Measurements from ENCODE around the gene HEYL. TPM values are rescaled to one million over a fixed set of nuclear protein-coding genes. Genes with fewer than 3 reads are reported as not detected.

Gene HEYL
- total and polyA plus RNA-seq, 4 donors, result 24.2 to 68.6 (median 30.8) TPM

- ATAC-seq (ENCODE audit: low FRiP score) (no peak), DNase-seq (no peak)
- intact Hi-C loops (cut with DNase I), result no loop called here
- Histone ChIP-seq H3K4me1 (ENCODE audit: control insufficient read depth in 1 of 2, insufficient read depth in 2 of 2, low read length in 2 of 2) (peaks cover 0 to 6% of the 10 kb centered on the region in 2 donors), H3K36me3 (ENCODE audit: control insufficient read depth in 1 of 2, insufficient read depth in 2 of 2, low read length in 1 of 2) (peaks cover 3 to 10% of the 10 kb centered on the region in 2 donors), H3K27ac (ENCODE audit: low read depth in 1 of 2, low read length in 2 of 2) (peak overlapping the region in 1 of 2 donors; percentile 20), H3K9me3 (ENCODE audit: control insufficient read depth, low read length) (no peaks in the 10 kb centered on the region), H3K27me3 (ENCODE audit: control insufficient read depth in 1 of 2, insufficient read depth in 2 of 2, low read length in 1 of 2) (no peaks in the 10 kb centered on the region), H3K4me3 (ENCODE audit: low read length in 2 of 2) (no peak overlapping the region)
- 58% methylated on average over 16 of the region's 16 CpGs for WGBS, 2 donors
Observed at GRCh38 chr1:39631361-39632322, 7.8 kb downstream of the HEYL start.

DNA sequence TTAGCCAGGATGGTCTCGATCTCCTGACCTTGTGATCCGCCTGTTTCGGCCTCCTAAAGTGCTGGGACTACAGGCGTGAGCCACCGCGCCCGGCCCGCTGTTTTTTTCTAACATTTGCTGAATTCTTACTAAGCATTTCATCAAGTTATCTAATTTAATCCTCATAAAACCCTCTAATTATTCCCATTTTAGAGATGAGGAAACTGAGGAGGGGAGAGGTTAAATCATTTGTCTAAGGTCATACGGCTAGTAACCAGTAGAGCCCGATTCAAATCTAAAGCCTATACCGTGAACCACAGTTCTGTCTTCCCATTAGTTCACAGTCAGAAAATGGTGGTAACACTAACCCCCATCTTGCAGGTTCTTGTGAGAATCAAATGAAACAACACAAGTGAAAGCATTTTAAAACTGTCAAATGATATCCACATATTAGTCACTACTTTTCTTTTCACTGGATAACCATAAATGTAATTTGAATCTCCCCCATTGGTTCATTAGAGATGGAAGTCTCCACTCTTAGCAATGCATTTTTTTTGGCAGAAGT lies 10.6 kb downstream of the HEYL start:
- Histone ChIP-seq H3K9me3 (ENCODE audit: control insufficient read depth, low read length) (no peaks in the 10 kb centered on the region), H3K36me3 (ENCODE audit: control insufficient read depth in 1 of 2, insufficient read depth in 2 of 2, low read length in 1 of 2) (peaks cover 3 to 10% of the 10 kb centered on the region in 2 donors), H3K27me3 (ENCODE audit: control insufficient read depth in 1 of 2, insufficient read depth in 2 of 2, low read length in 1 of 2) (no peaks in the 10 kb centered on the region), H3K4me3 (ENCODE audit: low read length in 2 of 2) (no peak overlapping the region), H3K27ac (ENCODE audit: low read depth in 1 of 2, low read length in 2 of 2) (no peak overlapping the region), H3K4me1 (ENCODE audit: control insufficient read depth in 1 of 2, insufficient read depth in 2 of 2, low read length in 2 of 2) (no peaks in the 10 kb centered on the region)
- no peak for ATAC-seq (ENCODE audit: low FRiP score)
- no peak for DNase-seq
- 92 to 96% methylated on average over 11 of the region's 11 CpGs for WGBS, 2 donors
- intact Hi-C loops (cut with DNase I), result no loop called here

DNA sequence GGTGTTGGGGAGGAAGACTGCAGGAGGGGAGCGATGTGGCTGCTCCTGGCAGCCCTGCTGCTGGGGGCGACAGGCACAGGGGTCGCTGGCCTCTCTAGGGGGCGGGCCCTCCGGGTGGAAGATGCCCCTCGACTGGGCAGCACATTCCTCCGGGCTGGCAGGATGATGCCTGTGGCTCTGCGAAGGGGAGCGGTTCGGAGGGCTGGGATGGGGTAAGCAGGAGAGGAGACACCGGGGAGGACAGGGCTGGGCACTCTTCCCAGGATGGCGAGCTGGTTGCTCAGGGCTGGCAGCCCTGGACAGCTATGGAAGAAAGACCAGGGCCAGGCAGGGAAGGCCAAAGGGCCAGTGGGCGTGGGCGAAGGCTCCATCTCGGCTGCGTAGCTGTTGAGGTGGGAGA lies 12.8 kb downstream of the HEYL start:
- Histone ChIP-seq H3K27me3 (ENCODE audit: control insufficient read depth in 1 of 2, insufficient read depth in 2 of 2, low read length in 1 of 2) (no peaks in the 10 kb centered on the region), H3K9me3 (ENCODE audit: control insufficient read depth, low read length) (no peaks in the 10 kb centered on the region), H3K27ac (ENCODE audit: low read depth in 1 of 2, low read length in 2 of 2) (peak overlapping the region; percentile 91 to 95), H3K36me3 (ENCODE audit: control insufficient read depth in 1 of 2, insufficient read depth in 2 of 2, low read length in 1 of 2) (peaks cover 3 to 10% of the 10 kb centered on the region in 2 donors), H3K4me1 (ENCODE audit: control insufficient read depth in 1 of 2, insufficient read depth in 2 of 2, low read length in 2 of 2) (no peaks in the 10 kb centered on the region), H3K4me3 (ENCODE audit: low read length in 2 of 2) (no peak overlapping the region)
- DNase-seq (no peak), ATAC-seq (ENCODE audit: low FRiP score) (no peak)
- intact Hi-C loops (cut with DNase I), result no loop called here
- 38 to 46% methylated on average over 16 of the region's 16 CpGs for WGBS, 2 donors

DNA sequence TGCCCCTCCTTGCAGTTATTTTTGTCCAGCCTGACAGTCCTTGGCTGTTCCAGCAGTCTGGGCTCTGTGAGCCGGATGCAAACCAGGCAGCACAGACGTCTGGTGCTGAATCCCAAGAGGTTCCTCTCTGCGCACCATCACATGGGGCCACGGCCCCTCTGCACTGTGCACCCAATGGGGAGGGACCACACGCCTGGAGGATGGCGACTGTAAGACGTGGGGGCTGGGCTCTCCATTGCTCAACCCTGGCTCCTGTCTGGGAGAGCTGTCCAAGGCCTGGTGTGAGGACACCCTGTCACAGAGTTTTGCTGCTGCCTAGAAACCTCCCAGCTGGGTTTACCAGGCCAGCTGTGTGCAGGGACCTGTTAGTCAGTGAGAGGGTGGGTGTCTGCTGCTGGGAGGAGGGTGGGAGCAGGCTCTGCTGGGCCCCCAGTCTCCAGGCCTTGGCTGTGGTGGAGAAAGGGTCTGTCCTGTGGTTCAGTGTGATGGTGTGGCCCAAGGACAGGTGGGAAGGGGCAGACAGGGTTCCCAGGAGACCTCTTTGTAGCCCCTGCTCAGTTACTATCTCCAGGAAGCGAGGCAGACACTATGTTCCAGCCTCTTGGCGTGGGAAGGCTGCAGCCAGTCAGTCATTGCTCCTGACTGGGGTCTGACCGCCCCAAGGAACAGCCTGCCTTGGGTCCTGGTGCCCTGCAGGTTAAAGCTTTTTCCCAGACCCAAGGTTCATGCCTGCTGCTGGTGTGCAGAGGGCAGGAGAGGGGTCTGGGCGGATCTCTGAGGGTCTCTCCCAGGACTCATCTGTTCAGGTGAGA lies 13.8 kb downstream of the HEYL start:
- H3K9me3 ChIP-seq (ENCODE audit: control insufficient read depth, low read length), result no peaks in the 10 kb centered on the region
- WGBS, 2 donors, result 6 to 9% methylated on average over 11 of the region's 11 CpGs
- H3K27ac ChIP-seq (ENCODE audit: low read depth in 1 of 2, low read length in 2 of 2), result peak overlapping the region; percentile 91 to 95
- ATAC-seq (ENCODE audit: low FRiP score), result peak; percentile 94
- H3K4me3 ChIP-seq (ENCODE audit: low read length in 2 of 2), result no peak overlapping the region
- no peaks in the 10 kb centered on the region for H3K27me3 ChIP-seq (ENCODE audit: control insufficient read depth in 1 of 2, insufficient read depth in 2 of 2, low read length in 1 of 2)
- H3K4me1 ChIP-seq (ENCODE audit: control insufficient read depth in 1 of 2, insufficient read depth in 2 of 2, low read length in 2 of 2), result no peaks in the 10 kb centered on the region
- intact Hi-C loops (cut with DNase I), result no loop called here
- peaks cover 3% of the 10 kb centered on the region in 2 donors for H3K36me3 ChIP-seq (ENCODE audit: control insufficient read depth in 1 of 2, insufficient read depth in 2 of 2, low read length in 1 of 2)
- peak; percentile 92 to 94 for DNase-seq

DNA sequence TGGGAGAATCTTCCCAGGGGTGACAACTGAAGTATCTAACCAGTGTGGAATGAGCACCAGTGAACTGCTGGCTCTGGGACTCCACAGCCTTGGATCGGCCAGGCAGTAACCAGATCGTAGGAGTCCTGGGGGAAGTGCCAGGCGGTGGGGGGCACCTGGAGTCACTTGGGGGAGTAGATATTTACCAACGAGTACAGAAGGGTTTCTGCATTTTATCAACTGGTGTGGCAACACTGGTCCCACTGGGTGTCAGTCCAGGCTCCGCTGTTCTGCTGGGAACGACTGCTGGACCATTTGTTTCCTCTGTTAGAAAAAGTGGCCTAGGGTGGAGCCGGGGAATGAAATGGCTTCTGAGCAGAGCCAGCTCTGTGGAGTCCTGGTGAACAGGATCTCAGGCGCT lies 14.4 kb downstream of the HEYL start:
- Histone ChIP-seq H3K4me1 (ENCODE audit: control insufficient read depth in 1 of 2, insufficient read depth in 2 of 2, low read length in 2 of 2) (no peaks in the 10 kb centered on the region), H3K9me3 (ENCODE audit: control insufficient read depth, low read length) (no peaks in the 10 kb centered on the region), H3K4me3 (ENCODE audit: low read length in 2 of 2) (no peak overlapping the region), H3K36me3 (ENCODE audit: control insufficient read depth in 1 of 2, insufficient read depth in 2 of 2, low read length in 1 of 2) (no peaks in the 10 kb centered on the region), H3K27me3 (ENCODE audit: control insufficient read depth in 1 of 2, insufficient read depth in 2 of 2, low read length in 1 of 2) (no peaks in the 10 kb centered on the region), H3K27ac (ENCODE audit: low read depth in 1 of 2, low read length in 2 of 2) (peak overlapping the region; percentile 82 to 83)
- DNase-seq (no peak), ATAC-seq (ENCODE audit: low FRiP score) (no peak)
- 11% methylated on average over 8 of the region's 8 CpGs for WGBS, 2 donors
- intact Hi-C loops (cut with DNase I), result no loop called here

DNA sequence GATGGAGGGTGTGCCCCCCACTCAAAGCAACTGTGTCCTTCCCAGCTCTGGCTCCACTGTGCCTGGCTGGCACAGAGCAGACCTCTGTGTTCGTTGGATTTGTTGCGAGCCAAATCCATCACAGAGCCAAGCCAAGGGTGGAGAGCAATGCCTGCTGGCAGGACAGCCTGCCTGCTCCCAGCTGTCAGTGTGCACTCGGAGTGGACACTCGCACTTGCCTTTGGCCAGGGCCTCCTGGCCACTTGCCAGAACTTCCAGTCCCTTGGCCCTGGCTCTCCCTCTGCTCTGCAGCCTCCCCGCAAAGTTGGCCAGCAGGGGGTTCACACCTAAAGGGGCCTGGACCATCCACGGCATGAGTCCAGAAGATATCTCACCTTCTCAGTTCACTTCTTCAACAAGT lies 16.4 kb downstream of the HEYL start:
- Histone ChIP-seq H3K4me1 (ENCODE audit: control insufficient read depth in 1 of 2, insufficient read depth in 2 of 2, low read length in 2 of 2) (no peaks in the 10 kb centered on the region), H3K27ac (ENCODE audit: low read depth in 1 of 2, low read length in 2 of 2) (no peak overlapping the region), H3K36me3 (ENCODE audit: control insufficient read depth in 1 of 2, insufficient read depth in 2 of 2, low read length in 1 of 2) (no peaks in the 10 kb centered on the region), H3K9me3 (ENCODE audit: control insufficient read depth, low read length) (no peaks in the 10 kb centered on the region), H3K27me3 (ENCODE audit: control insufficient read depth in 1 of 2, insufficient read depth in 2 of 2, low read length in 1 of 2) (no peaks in the 10 kb centered on the region), H3K4me3 (ENCODE audit: low read length in 2 of 2) (no peak overlapping the region)
- ATAC-seq (ENCODE audit: low FRiP score), result no peak
- WGBS, 2 donors, result 7 to 8% methylated on average over 6 of the region's 6 CpGs
- peak; percentile 75 to 80 for DNase-seq
- intact Hi-C loops (cut with DNase I), result no loop called here

- intact Hi-C loops (cut with DNase I), result no loop called here
- H3K36me3 ChIP-seq (ENCODE audit: control insufficient read depth in 1 of 2, insufficient read depth in 2 of 2, low read length in 1 of 2), result no peaks in the 10 kb centered on the region
- no peak overlapping the region for H3K27ac ChIP-seq (ENCODE audit: low read depth in 1 of 2, low read length in 2 of 2)
- H3K27me3 ChIP-seq (ENCODE audit: control insufficient read depth in 1 of 2, insufficient read depth in 2 of 2, low read length in 1 of 2), result no peaks in the 10 kb centered on the region
- no peaks in the 10 kb centered on the region for H3K9me3 ChIP-seq (ENCODE audit: control insufficient read depth, low read length)
- no peak for DNase-seq
- no peak for ATAC-seq (ENCODE audit: low FRiP score)
- H3K4me3 ChIP-seq (ENCODE audit: low read length in 2 of 2), result no peak overlapping the region
- no peaks in the 10 kb centered on the region for H3K4me1 ChIP-seq (ENCODE audit: control insufficient read depth in 1 of 2, insufficient read depth in 2 of 2, low read length in 2 of 2)
- WGBS, 2 donors, result 97% methylated on average over 3 of the region's 3 CpGs
Observed at GRCh38 chr1:39622427-39622826, 17.0 kb downstream of the HEYL start.

- no peak overlapping the region for H3K4me3 ChIP-seq (ENCODE audit: low read length in 2 of 2)
- H3K27ac ChIP-seq (ENCODE audit: low read depth in 1 of 2, low read length in 2 of 2), result no peak overlapping the region
- 96 to 97% methylated on average over 3 of the region's 3 CpGs for WGBS, 2 donors
- intact Hi-C loops (cut with DNase I), result no loop called here
- H3K27me3 ChIP-seq (ENCODE audit: control insufficient read depth in 1 of 2, insufficient read depth in 2 of 2, low read length in 1 of 2), result no peaks in the 10 kb centered on the region
- no peaks in the 10 kb centered on the region for H3K4me1 ChIP-seq (ENCODE audit: control insufficient read depth in 1 of 2, insufficient read depth in 2 of 2, low read length in 2 of 2)
- ATAC-seq (ENCODE audit: low FRiP score) (no peak), DNase-seq (no peak)
- H3K9me3 ChIP-seq (ENCODE audit: control insufficient read depth, low read length), result no peaks in the 10 kb centered on the region
- no peaks in the 10 kb centered on the region for H3K36me3 ChIP-seq (ENCODE audit: control insufficient read depth in 1 of 2, insufficient read depth in 2 of 2, low read length in 1 of 2)
Observed at GRCh38 chr1:39620659-39621165, 18.7 kb downstream of the HEYL start.

All from aorta (tissue), 5 donors.